OCI-LY7 (cell line): ENCODE data around the gene INO80D. TPM values are rescaled to one million over a fixed set of nuclear protein-coding genes. Genes with fewer than 3 reads are reported as not detected.

ENCODE experiments used
- Bru-seq: library from RNA; stranded (reverse); fragments of 400-500 nt; gene quantifications from one replicate; lab custom pipeline; 2021; lab: Mats Ljungman, UMichigan
- BruChase-seq, 2 experiments: library from RNA; stranded (reverse); fragments of 400-500 nt; gene quantifications; one replicate each; lab custom pipeline; 2021; lab: Mats Ljungman, UMichigan
- BruUV-seq: library from RNA; stranded (reverse); fragments of 400-500 nt; replicated peaks from 2 replicates; lab custom pipeline; 2021; lab: Mats Ljungman, UMichigan
- CTCF ChIA-PET: fragments of 300-600 bp; sonication (Branson Sonifier 250); formaldehyde crosslinking; loops from one replicate; lab custom pipeline; 2022; ENCODE audit warnings: antibody characterized with exemption; ENCODE audit not compliant: unreplicated experiment; lab: Charles Lee
- POLR2A ChIA-PET: fragments of 300-600 bp; sonication (Branson Sonifier 250); formaldehyde crosslinking; loops from one replicate; lab custom pipeline; 2022; ENCODE audit warnings: antibody characterized with exemption; lab: Charles Lee
- DNase-seq: peaks from one replicate; pipeline ENCODE4 v3.0.0-alpha.2; 2015; ENCODE audit warnings: low spot score
- H2AFZ ChIP-seq: fragments of 200-600 bp; sonication (generic), shearing (Covaris generic); 2 replicates; pipeline ENCODE4 v1.6.1; 2014; ENCODE audit warnings: mild to moderate bottlenecking, antibody characterized with exemption, low read length, moderate library complexity
- H3K27ac ChIP-seq: fragments of 200-600 bp; sonication (generic); 2 replicates; pipeline ENCODE4 v1.5.1; 2014; ENCODE audit warnings: mixed run types, low read depth, mild to moderate bottlenecking, moderate library complexity, low read length, inconsistent platforms; ENCODE audit not compliant: poor library complexity, severe bottlenecking
- H3K36me3 ChIP-seq: fragments of 200-600 bp; sonication (generic); 2 replicates; pipeline ENCODE4 v1.6.1; 2014; ENCODE audit warnings: mild to moderate bottlenecking, antibody characterized with exemption, low read length, moderate library complexity, mixed read lengths; ENCODE audit not compliant: insufficient read depth
- H3K4me1 ChIP-seq: fragments of 200-600 bp; sonication (generic); 2 replicates; pipeline ENCODE4 v1.5.1; 2014; ENCODE audit warnings: mild to moderate bottlenecking, low read length; ENCODE audit not compliant: insufficient read depth, poor library complexity, severe bottlenecking
- H3K4me2 ChIP-seq: fragments of 200-600 bp; sonication (generic); 2 replicates; pipeline ENCODE4 v1.6.1; 2014; ENCODE audit warnings: mild to moderate bottlenecking, low read length
- H3K4me3 ChIP-seq: fragments of 200-600 bp; sonication (generic); 2 replicates; pipeline ENCODE4 v1.5.1; 2014; ENCODE audit warnings: mild to moderate bottlenecking, low read depth, low read length; ENCODE audit not compliant: poor library complexity, severe bottlenecking
- H3K79me2 ChIP-seq: fragments of 200-600 bp; sonication (generic); 2 replicates; pipeline ENCODE4 v1.6.1; 2016; ENCODE audit warnings: low read depth, mild to moderate bottlenecking, low read length, moderate library complexity, mixed read lengths; ENCODE audit not compliant: insufficient read depth
- H3K9me2 ChIP-seq: fragments of 200-600 bp; sonication (generic); 2 replicates; pipeline ENCODE4 v1.6.1; 2016; ENCODE audit warnings: mild to moderate bottlenecking, low read length, mixed read lengths; ENCODE audit not compliant: insufficient read depth
- H3K9me3 ChIP-seq: fragments of 200-600 bp; sonication (generic); 2 replicates; pipeline ENCODE4 v1.6.1; 2014; ENCODE audit warnings: mild to moderate bottlenecking, mixed run types, low read length, mixed read lengths
- H4K20me1 ChIP-seq: fragments of 200-600 bp; sonication (generic); 2 replicates; pipeline ENCODE4 v1.6.1; 2014; ENCODE audit warnings: mild to moderate bottlenecking, antibody characterized with exemption, low read length, moderate library complexity, mixed read lengths; ENCODE audit not compliant: insufficient read depth
- EZH2phosphoT487 ChIP-seq: fragments of 200-600 bp; sonication (generic); IDR thresholded peaks from 2 replicates; pipeline ENCODE4 v1.6.1; 2018; ENCODE audit warnings: low read depth, borderline replicate concordance, mild to moderate bottlenecking, mixed run types, antibody characterized with exemption, low read length, moderate library complexity, mixed read lengths
- intact Hi-C: fragments of 100-400 bp; cut with micrococcal nuclease; formaldehyde crosslinking; loops from one replicate; pipeline ENCODE4 v1.10.0; 2022; ENCODE audit not compliant: unreplicated experiment
- long read RNA-seq: library from polyadenylated mRNA; stranded (forward); transcript quantifications from one replicate; pipeline ENCODE4 v2.0.0, GENCODE V29; 2022
- total RNA-seq, 2 experiments: library from RNA; depleted of rRNA in 1 of 2; stranded (reverse); fragments of >200 nt in 1 of 2; shearing (Covaris generic) in 1 of 2; gene quantifications; 2 replicates each; pipeline ENCODE4 v1.2.3, GENCODE V29; 2014 to 2022
- TF ChIP-seq, protein P1 (sequence below): fragments of 200-600 bp; sonication (generic); conservative IDR thresholded peaks from 2 replicates; pipeline ENCODE4 v1.5.1; 2014; ENCODE audit warnings: mild to moderate bottlenecking, antibody characterized with exemption, low read length, moderate library complexity, mixed read lengths

The INO80D gene, protein sequence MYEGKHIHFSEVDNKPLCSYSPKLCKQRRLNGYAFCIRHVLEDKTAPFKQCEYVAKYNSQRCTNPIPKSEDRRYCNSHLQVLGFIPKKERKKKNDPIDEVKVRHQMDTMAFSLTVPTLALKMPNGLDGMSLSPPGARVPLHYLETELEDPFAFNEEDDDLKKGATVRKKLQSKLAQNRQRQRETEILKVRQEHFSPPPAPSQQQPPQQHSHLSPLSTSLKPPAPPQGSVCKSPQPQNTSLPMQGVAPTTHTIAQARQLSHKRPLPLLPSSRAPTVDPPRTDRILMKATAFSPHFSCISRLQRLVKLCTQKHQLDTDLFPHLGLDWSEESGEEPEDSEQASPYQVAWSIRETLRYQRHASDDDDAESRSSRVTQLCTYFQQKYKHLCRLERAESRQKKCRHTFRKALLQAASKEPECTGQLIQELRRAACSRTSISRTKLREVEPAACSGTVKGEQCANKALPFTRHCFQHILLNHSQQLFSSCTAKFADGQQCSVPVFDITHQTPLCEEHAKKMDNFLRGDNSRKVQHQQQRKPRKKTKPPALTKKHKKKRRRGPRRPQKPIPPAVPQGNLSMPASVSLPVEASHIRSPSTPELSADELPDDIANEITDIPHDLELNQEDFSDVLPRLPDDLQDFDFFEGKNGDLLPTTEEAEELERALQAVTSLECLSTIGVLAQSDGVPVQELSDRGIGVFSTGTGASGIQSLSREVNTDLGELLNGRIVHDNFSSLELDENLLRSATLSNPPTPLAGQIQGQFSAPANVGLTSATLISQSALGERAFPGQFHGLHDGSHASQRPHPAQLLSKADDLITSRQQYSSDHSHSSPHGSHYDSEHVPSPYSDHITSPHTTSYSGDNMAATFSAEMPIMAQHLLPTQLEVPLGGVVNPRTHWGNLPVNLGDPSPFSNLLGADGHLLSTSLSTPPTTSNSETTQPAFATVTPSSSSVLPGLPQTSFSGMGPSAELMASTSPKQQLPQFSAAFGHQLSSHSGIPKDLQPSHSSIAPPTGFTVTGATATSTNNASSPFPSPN
- 8.2 and 14.2 TPM in 2 replicates for total RNA-seq (2014; rRNA removed; shearing (Covaris generic))
- total RNA-seq (2022): 21.4 and 21.6 TPM in 2 replicates
- percentile 80 among the genes with signal in this experiment for Bru-seq, nascent RNA
- BruChase-seq, experiment 1, labeled RNA remaining after a 6-hour chase: percentile 72 among the genes with signal in this experiment
- percentile 88 among the genes with signal in this experiment for BruChase-seq, experiment 2, labeled RNA remaining after a 2-hour chase
- long read RNA-seq: 0 reads

DNA sequence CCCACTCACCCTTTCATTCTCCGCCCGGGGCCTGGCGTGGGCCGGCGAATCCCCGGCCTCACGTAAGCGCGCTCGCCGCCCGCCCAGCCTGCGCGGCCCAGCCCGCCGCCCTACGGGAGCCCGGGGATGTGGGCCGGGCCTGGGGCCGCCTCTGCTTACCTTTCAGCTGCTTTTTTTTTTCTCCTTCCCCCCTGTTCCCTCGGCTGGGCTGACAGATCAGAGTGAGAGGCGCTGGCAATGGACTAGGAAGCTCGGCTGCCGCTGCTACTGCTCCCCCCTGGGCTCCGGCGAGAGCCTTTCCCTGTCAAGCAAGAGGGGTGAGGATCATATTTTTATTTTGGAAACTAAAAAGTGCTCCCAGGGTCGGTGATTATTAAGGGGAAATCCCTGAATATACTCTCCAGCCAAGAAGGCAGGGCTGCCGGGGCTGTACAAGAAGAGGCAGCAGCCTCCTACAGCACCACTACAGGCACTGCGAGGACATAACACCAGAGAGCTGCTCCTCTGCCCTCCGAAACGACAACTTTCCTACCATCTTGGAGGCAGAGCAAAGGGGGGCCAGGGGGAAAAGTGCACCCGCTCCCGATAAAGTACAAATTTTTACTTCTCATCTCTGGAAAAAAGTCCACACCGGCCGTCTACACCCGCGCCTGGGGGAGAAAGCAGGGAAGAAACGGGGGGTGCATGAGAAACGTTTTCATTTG, at the start of gene INO80D:
Gene INO80D (minus strand): TSS at position 433 of the 704 bp plus-strand sequence. CDS start 23,158 bp downstream, outside the sequence.
- peak within 1 kb of the TSS; percentile 74 for H3K4me2 ChIP-seq
- H3K4me3 ChIP-seq: peak within 1 kb of the TSS; percentile 92
- no TSS peak for BruUV-seq
- H3K36me3 ChIP-seq: peaks cover 14% of the 10 kb centered on the region; the same call in 1 of the 2 replicates
- intact Hi-C loops: loop anchor here (1.0 to 10.0 kb wide), 3 partner anchors 73 to 381 kb away; partner anchors contain the start of genes EEF1B2, NDUFS1 and ZDBF2
- no peaks in the 10 kb centered on the region for H3K9me3 ChIP-seq
- no peaks in the 10 kb centered on the region for H4K20me1 ChIP-seq
- no peak for TF ChIP-seq EZH2phosphoT487
- TF ChIP-seq, protein P1, sequence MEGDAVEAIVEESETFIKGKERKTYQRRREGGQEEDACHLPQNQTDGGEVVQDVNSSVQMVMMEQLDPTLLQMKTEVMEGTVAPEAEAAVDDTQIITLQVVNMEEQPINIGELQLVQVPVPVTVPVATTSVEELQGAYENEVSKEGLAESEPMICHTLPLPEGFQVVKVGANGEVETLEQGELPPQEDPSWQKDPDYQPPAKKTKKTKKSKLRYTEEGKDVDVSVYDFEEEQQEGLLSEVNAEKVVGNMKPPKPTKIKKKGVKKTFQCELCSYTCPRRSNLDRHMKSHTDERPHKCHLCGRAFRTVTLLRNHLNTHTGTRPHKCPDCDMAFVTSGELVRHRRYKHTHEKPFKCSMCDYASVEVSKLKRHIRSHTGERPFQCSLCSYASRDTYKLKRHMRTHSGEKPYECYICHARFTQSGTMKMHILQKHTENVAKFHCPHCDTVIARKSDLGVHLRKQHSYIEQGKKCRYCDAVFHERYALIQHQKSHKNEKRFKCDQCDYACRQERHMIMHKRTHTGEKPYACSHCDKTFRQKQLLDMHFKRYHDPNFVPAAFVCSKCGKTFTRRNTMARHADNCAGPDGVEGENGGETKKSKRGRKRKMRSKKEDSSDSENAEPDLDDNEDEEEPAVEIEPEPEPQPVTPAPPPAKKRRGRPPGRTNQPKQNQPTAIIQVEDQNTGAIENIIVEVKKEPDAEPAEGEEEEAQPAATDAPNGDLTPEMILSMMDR: peak; percentile 75
- H3K4me1 ChIP-seq: peaks cover 29% of the 10 kb centered on the region
- ChIA-PET POLR2A (interaction anchor here (0.5 to 3.1 kb wide), 6 partner anchors 11 to 1629 kb away, joined by 3 to 18 read pairs (median 3); no protein-coding TSS in a partner anchor), CTCF (no interaction called here)
- DNase-seq: peak; percentile 89
- peak within 1 kb of the TSS; percentile 94 for H3K27ac ChIP-seq
- H3K79me2 ChIP-seq: peaks cover 65% of the 10 kb centered on the region
- no peaks in the 10 kb centered on the region for H3K9me2 ChIP-seq
- H2AFZ ChIP-seq: peak within 1 kb of the TSS; percentile 88

DNA sequence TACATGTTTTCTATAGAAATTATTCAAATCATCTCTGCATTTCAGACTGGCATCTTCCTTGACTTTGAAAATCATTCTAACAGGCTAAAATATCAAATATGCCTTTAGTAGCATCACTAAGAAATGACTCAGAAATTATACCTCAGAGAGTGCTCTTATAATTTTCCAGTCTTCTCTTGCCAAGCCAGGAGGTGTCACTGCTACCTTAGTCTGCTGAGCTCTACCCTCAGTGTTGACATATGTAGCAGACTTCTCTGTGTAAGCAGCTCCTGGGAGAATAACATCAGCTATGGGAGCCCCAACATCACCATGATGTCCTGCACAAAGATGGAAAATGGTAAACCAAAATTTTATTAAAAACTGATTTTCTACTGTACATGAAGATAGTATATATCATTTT, 41.7 kb upstream of the INO80D start:
- TF ChIP-seq, protein P1: peak; percentile 52
- no peak for TF ChIP-seq EZH2phosphoT487
- no peaks in the 10 kb centered on the region for H4K20me1 ChIP-seq
- H3K36me3 ChIP-seq: peaks cover 92% of the 10 kb centered on the region
- peak; percentile 26 for DNase-seq
- H3K27ac ChIP-seq: no peak overlapping the region
- POLR2A ChIA-PET: interaction anchor here (0.7 to 1.4 kb wide), 3 partner anchors 18 to 29 kb away, joined by 3 to 4 read pairs (median 3); no protein-coding TSS in a partner anchor
- H3K9me3 ChIP-seq: no peaks in the 10 kb centered on the region
- intact Hi-C loops: no loop called here
- H3K9me2 ChIP-seq: no peaks in the 10 kb centered on the region
- H3K4me3 ChIP-seq: no peak overlapping the region
- no peak overlapping the region for H2AFZ ChIP-seq
- H3K4me1 ChIP-seq: no peaks in the 10 kb centered on the region
- no TSS peak for BruUV-seq
- no peaks in the 10 kb centered on the region for H3K79me2 ChIP-seq
- CTCF ChIA-PET: no interaction called here
- no peak overlapping the region for H3K4me2 ChIP-seq
